Gastrocnemius medialis (tissue), 4 donors: ENCODE measurements around the gene ASAP2.

ENCODE experiments used
- POLR2A ChIP-seq, 2 donors: fragments of 450-650 bp; IDR thresholded peaks; one replicate each; pipeline ENCODE4 v1.6.1; 2017; ENCODE audit warnings: antibody characterized with exemption in 2 of 2, mild to moderate bottlenecking in 2 of 2, moderate library complexity in 2 of 2
- TF ChIP-seq, protein P1 (sequence below), 5 experiments: fragments of 450-650 bp in 3 of 5; fragments of 200-600 bp in 2 of 5; sonication (generic) in 2 of 5; IDR thresholded peaks in 4 of 5; conservative IDR thresholded peaks in 1 of 5; 1 replicate in 4 of 5; 2 replicates in 1 of 5; pipeline ENCODE4 v1.5.1; 2016 to 2019; ENCODE audit warnings: antibody characterized with exemption in 5 of 5, mild to moderate bottlenecking in 3 of 5, moderate library complexity in 3 of 5

DNA sequence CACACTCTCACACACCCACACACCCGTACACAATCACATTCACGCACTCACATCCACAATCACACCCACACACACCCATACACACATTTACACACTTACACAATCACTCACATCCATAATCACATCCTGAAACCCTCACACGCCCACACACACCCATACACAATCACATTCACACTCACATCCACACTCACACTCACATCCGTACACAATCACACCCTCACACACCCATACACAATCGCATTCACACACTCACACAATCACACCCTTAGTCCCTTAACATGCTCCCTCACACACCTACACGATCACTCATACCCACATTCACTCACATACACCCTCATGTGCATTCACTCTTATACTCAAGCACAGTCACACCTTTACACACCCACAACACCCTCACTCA, 110.9 kb downstream of the ASAP2 start:
- no peak for TF ChIP-seq POLR2A (IDR thresholded peaks at IDR 0.05)
- TF ChIP-seq, protein P1, sequence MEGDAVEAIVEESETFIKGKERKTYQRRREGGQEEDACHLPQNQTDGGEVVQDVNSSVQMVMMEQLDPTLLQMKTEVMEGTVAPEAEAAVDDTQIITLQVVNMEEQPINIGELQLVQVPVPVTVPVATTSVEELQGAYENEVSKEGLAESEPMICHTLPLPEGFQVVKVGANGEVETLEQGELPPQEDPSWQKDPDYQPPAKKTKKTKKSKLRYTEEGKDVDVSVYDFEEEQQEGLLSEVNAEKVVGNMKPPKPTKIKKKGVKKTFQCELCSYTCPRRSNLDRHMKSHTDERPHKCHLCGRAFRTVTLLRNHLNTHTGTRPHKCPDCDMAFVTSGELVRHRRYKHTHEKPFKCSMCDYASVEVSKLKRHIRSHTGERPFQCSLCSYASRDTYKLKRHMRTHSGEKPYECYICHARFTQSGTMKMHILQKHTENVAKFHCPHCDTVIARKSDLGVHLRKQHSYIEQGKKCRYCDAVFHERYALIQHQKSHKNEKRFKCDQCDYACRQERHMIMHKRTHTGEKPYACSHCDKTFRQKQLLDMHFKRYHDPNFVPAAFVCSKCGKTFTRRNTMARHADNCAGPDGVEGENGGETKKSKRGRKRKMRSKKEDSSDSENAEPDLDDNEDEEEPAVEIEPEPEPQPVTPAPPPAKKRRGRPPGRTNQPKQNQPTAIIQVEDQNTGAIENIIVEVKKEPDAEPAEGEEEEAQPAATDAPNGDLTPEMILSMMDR (IDR thresholded peaks at IDR 0.05 in 4 of 5, conservative IDR thresholded peaks at IDR 0.05 in 1 of 5): no peak
